ENCODE measurements around the gene STPG1.

GRCh38 chr1:24450316-24450715, 36.7 kb upstream of the STPG1 start:
- TF ChIP-seq, protein P1, sequence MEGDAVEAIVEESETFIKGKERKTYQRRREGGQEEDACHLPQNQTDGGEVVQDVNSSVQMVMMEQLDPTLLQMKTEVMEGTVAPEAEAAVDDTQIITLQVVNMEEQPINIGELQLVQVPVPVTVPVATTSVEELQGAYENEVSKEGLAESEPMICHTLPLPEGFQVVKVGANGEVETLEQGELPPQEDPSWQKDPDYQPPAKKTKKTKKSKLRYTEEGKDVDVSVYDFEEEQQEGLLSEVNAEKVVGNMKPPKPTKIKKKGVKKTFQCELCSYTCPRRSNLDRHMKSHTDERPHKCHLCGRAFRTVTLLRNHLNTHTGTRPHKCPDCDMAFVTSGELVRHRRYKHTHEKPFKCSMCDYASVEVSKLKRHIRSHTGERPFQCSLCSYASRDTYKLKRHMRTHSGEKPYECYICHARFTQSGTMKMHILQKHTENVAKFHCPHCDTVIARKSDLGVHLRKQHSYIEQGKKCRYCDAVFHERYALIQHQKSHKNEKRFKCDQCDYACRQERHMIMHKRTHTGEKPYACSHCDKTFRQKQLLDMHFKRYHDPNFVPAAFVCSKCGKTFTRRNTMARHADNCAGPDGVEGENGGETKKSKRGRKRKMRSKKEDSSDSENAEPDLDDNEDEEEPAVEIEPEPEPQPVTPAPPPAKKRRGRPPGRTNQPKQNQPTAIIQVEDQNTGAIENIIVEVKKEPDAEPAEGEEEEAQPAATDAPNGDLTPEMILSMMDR (conservative IDR thresholded peaks at IDR 0.05 in 1 of 2, IDR thresholded peaks at IDR 0.05 in 1 of 2; ENCODE audit: extremely low read depth in 1 of 2, insufficient read depth in 1 of 2, low read depth in 1 of 2, low read length in 2 of 2), result no peak
- TF ChIP-seq EZH2 (IDR thresholded peaks at IDR 0.05; ENCODE audit: borderline replicate concordance, low read length), result no peak

Data from mammary epithelial cell (primary cell).